DMS53 (cell line): ENCODE data around the gene KCNIP4.

ENCODE experiments used
- DNase-seq: peaks from one replicate; lab custom pipeline; 2025; lab: John Stamatoyannopoulos, UW

KCNIP4 gene

GRCh38 chr4:21457086-21457840, 491.3 kb downstream of the KCNIP4 start:
- DNase-seq: no peak

GRCh38 chr4:21454831-21455230, 493.7 kb downstream of the KCNIP4 start:
- no peak for DNase-seq

GRCh38 chr4:21454201-21454600, 494.4 kb downstream of the KCNIP4 start:
- no peak for DNase-seq

- DNase-seq: no peak
Observed at GRCh38 chr4:21452931-21453330, 495.6 kb downstream of the KCNIP4 start.

GRCh38 chr4:21451032-21451431, 497.5 kb downstream of the KCNIP4 start:
- no peak for DNase-seq

- no peak for DNase-seq
Observed at GRCh38 chr4:21450331-21450730, 498.2 kb downstream of the KCNIP4 start.

- DNase-seq: peak; percentile 84
Observed at GRCh38 chr4:21447301-21448054, 501.1 kb downstream of the KCNIP4 start.

- no peak for DNase-seq
Observed at GRCh38 chr4:21420166-21420565, 528.4 kb downstream of the KCNIP4 start.

GRCh38 chr4:21415728-21416127, 532.8 kb downstream of the KCNIP4 start:
- peak; percentile 15 for DNase-seq

GRCh38 chr4:21413807-21414370, 534.7 kb downstream of the KCNIP4 start:
- peak; percentile 85 for DNase-seq

GRCh38 chr4:21411086-21411485, 537.5 kb downstream of the KCNIP4 start:
- DNase-seq: no peak

GRCh38 chr4:21410372-21410771, 538.2 kb downstream of the KCNIP4 start:
- DNase-seq: no peak

- no peak for DNase-seq
Observed at GRCh38 chr4:21387683-21388082, 560.9 kb downstream of the KCNIP4 start.

GRCh38 chr4:21386166-21386780, 562.3 kb downstream of the KCNIP4 start:
- DNase-seq: no peak

- DNase-seq: no peak
Observed at GRCh38 chr4:21385706-21386105, 562.9 kb downstream of the KCNIP4 start.

- DNase-seq: no peak
Observed at GRCh38 chr4:21384609-21385008, 564.0 kb downstream of the KCNIP4 start.

- DNase-seq: no peak
Observed at GRCh38 chr4:21380861-21381260, 567.7 kb downstream of the KCNIP4 start.

GRCh38 chr4:21377046-21377445, 571.5 kb downstream of the KCNIP4 start:
- no peak for DNase-seq

- DNase-seq: no peak
Observed at GRCh38 chr4:21376176-21376575, 572.4 kb downstream of the KCNIP4 start.

- DNase-seq: no peak
Observed at GRCh38 chr4:21374641-21375368, 573.8 kb downstream of the KCNIP4 start.

GRCh38 chr4:21367567-21367966, 581.0 kb downstream of the KCNIP4 start:
- no peak for DNase-seq

GRCh38 chr4:21366840-21367239, 581.7 kb downstream of the KCNIP4 start:
- DNase-seq: no peak
